Ectodermal cell (in vitro differentiated cells): ENCODE data around the gene OR5I1. TPM values are rescaled to one million over a fixed set of nuclear protein-coding genes. Genes with fewer than 3 reads are reported as not detected.

Source experiments
- H3K27ac ChIP-seq: 2 replicates; pipeline ENCODE4 v1.7.0; 2013; ENCODE audit warnings: mild to moderate bottlenecking, low read depth, low read length; ENCODE audit not compliant: insufficient read depth, poor library complexity, severe bottlenecking
- H3K27me3 ChIP-seq: 2 replicates; pipeline ENCODE4 v1.7.0; 2013; ENCODE audit warnings: mild to moderate bottlenecking, low read length; ENCODE audit not compliant: insufficient read depth, control insufficient read depth, poor library complexity, severe bottlenecking
- H3K36me3 ChIP-seq: one replicate; pipeline ENCODE4 v1.7.0; 2013; ENCODE audit warnings: low read length; ENCODE audit not compliant: control insufficient read depth, insufficient read depth
- H3K4me1 ChIP-seq: one replicate; pipeline ENCODE4 v1.7.0; 2013; ENCODE audit warnings: low read length; ENCODE audit not compliant: control insufficient read depth, insufficient read depth
- H3K4me3 ChIP-seq: 2 replicates; pipeline ENCODE4 v1.7.0; 2013; ENCODE audit warnings: low read depth, low read length, control low read depth; ENCODE audit not compliant: insufficient read depth
- H3K9me3 ChIP-seq: 2 replicates; pipeline ENCODE4 v1.7.0; 2013; ENCODE audit warnings: mild to moderate bottlenecking, low read length, moderate library complexity; ENCODE audit not compliant: control insufficient read depth
- WGBS, 2 experiments: methylation state at CpG; one replicate each; pipeline ENCODE4 v1.1.7; 2013; ENCODE audit warnings: missing lambda C conversion rate in 2 of 2; 5-methylcytosine and 5-hydroxymethylcytosine counted together
- polyA plus RNA-seq, 4 experiments: library from polyadenylated mRNA; stranded (reverse); fragments of 50-300 nt; gene quantifications; one replicate each; pipeline ENCODE4 v1.2.3, GENCODE V29; 2013

Gene OR5I1
- not detected for polyA plus RNA-seq (2013, experiment 1 of 4)
- not detected for polyA plus RNA-seq (2013, experiment 2 of 4)
- not detected for polyA plus RNA-seq (2013, experiment 3 of 4)
- not detected for polyA plus RNA-seq (2013, experiment 4 of 4)

DNA sequence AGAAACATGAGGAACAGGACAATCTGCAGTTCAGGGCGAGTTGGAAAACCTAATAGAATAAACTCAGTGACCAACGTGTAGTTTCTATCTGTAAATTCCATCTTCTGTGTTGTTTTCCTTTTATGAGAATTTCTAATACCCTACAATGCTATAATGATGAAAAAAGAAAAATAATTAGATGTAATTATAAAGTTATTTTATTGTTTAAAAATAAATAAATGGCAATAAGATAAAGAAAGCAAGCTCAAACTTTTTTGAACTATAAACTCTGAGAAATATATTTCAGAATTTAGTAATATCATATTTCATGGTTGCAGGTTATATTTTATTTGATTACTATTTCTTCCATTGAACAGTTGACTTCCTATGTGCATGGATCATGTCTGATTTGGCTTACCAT lies at the start of gene OR5I1:
TSS of gene OR5I1 (minus strand) at position 101 of the 400 bp plus-strand sequence. CDS start at position 101, 0 bp downstream.
- Histone ChIP-seq H3K4me3 (no peak within 1 kb of the TSS), H3K27ac (no peak within 1 kb of the TSS), H3K27me3 (no peaks in the 10 kb centered on the region), H3K4me1 (no peaks in the 10 kb centered on the region), H3K9me3 (no peaks in the 10 kb centered on the region), H3K36me3 (no peaks in the 10 kb centered on the region)
- 71 to 94% methylated on average over 2 of the region's 2 CpGs for WGBS, 2 experiments

- Histone ChIP-seq H3K27ac (no peak overlapping the region), H3K27me3 (no peaks in the 10 kb centered on the region), H3K9me3 (no peaks in the 10 kb centered on the region), H3K4me1 (no peaks in the 10 kb centered on the region), H3K36me3 (no peaks in the 10 kb centered on the region), H3K4me3 (no peak overlapping the region)
- WGBS, 2 experiments: 89 to 95% methylated on average over 3 of the region's 3 CpGs
Observed at GRCh38 chr11:55970935-55971334, 34.7 kb upstream of the OR5I1 start.

DNA sequence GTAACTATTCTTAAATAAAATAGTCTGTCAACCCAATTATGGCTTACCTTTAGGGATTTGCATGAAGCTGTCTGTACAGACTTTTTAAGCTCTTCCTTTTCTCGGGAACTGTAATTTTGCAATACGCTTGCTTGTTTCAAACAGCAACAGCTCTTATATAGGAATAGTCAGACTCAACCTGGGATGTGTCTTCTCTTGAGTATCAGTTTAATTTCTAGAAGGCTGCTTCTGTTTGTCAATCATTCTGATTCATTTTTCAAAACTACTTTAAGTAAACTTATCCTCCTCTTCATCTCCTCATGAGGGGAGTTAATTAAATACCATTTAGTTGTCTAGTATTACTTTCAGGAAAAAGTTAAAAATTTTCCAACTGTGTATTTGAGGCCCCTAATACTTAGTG lies 33.6 kb upstream of the OR5I1 start, which contains the start of gene OR10AG1:
TSS of gene OR10AG1 (minus strand) at position 101 of the 400 bp plus-strand sequence. CDS start at position 63, 38 bp downstream.
- Histone ChIP-seq H3K27me3 (no peaks in the 10 kb centered on the region), H3K4me3 (no peak within 1 kb of the TSS), H3K36me3 (no peaks in the 10 kb centered on the region), H3K9me3 (no peaks in the 10 kb centered on the region), H3K4me1 (no peaks in the 10 kb centered on the region), H3K27ac (no peak within 1 kb of the TSS)
- 97 to 100% methylated on average over 2 of the region's 2 CpGs for WGBS, 2 experiments

GRCh38 chr11:55967914-55968313 lies 31.7 kb upstream of the OR5I1 start:
- H3K27me3 ChIP-seq: no peaks in the 10 kb centered on the region
- H3K9me3 ChIP-seq: no peaks in the 10 kb centered on the region
- H3K27ac ChIP-seq: no peak overlapping the region
- no peaks in the 10 kb centered on the region for H3K36me3 ChIP-seq
- no peak overlapping the region for H3K4me3 ChIP-seq
- 94 to 97% methylated on average over 5 of the region's 5 CpGs for WGBS, 2 experiments
- no peaks in the 10 kb centered on the region for H3K4me1 ChIP-seq

GRCh38 chr11:55966391-55966790 lies 30.2 kb upstream of the OR5I1 start:
- Histone ChIP-seq H3K9me3 (no peaks in the 10 kb centered on the region), H3K27me3 (no peaks in the 10 kb centered on the region), H3K4me3 (no peak overlapping the region), H3K27ac (no peak overlapping the region), H3K4me1 (no peaks in the 10 kb centered on the region), H3K36me3 (no peaks in the 10 kb centered on the region)
- WGBS, 2 experiments: 39 to 78% methylated on average over 2 of the region's 2 CpGs

- 94 to 98% methylated on average over 2 to 4 of the region's 4 CpGs for WGBS, 2 experiments
- H3K27ac ChIP-seq: no peak overlapping the region
- H3K4me3 ChIP-seq: no peak overlapping the region
- H3K4me1 ChIP-seq: no peaks in the 10 kb centered on the region
- no peaks in the 10 kb centered on the region for H3K36me3 ChIP-seq
- H3K9me3 ChIP-seq: no peaks in the 10 kb centered on the region
- H3K27me3 ChIP-seq: no peaks in the 10 kb centered on the region
Observed at GRCh38 chr11:55956521-55956920, 20.3 kb upstream of the OR5I1 start.

DNA sequence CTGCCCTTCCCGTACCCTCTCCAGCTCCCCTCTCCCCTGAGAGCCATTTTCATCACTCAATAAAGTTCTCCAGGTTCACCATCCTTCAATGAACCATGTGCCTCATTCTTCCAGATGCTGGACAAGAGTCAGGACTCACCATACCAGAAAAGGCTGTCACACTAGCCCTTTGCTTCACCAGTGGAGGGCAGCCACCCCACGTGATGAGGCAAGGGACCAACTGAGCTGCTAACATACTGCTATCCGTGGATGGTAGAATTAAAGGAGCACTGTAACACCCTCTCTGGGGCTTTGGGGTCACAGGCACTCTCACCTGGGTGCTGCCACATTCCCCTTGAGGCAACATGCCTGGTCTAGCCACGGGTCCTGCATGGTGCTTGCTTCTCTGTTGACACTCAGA lies 13.1 kb upstream of the OR5I1 start:
- Histone ChIP-seq H3K4me1 (no peaks in the 10 kb centered on the region), H3K27me3 (no peaks in the 10 kb centered on the region), H3K27ac (no peak overlapping the region), H3K4me3 (no peak overlapping the region), H3K36me3 (no peaks in the 10 kb centered on the region), H3K9me3 (no peaks in the 10 kb centered on the region)
- 81 to 83% methylated on average over 4 of the region's 4 CpGs for WGBS, 2 experiments

GRCh38 chr11:55942785-55943392 lies 6.7 kb upstream of the OR5I1 start:
- Histone ChIP-seq H3K4me3 (no peak overlapping the region), H3K27me3 (no peaks in the 10 kb centered on the region), H3K36me3 (no peaks in the 10 kb centered on the region), H3K27ac (no peak overlapping the region), H3K9me3 (no peaks in the 10 kb centered on the region), H3K4me1 (no peaks in the 10 kb centered on the region)
- 8 to 12% methylated on average over 1 of the region's 3 CpGs for WGBS, 2 experiments

- Histone ChIP-seq H3K9me3 (peaks cover 2% of the 10 kb centered on the region), H3K27ac (no peak overlapping the region), H3K36me3 (no peaks in the 10 kb centered on the region), H3K4me1 (no peaks in the 10 kb centered on the region), H3K27me3 (no peaks in the 10 kb centered on the region), H3K4me3 (no peak overlapping the region)
- 85 to 87% methylated on average over 5 of the region's 5 CpGs for WGBS, 2 experiments
Observed at GRCh38 chr11:55920537-55920936, 15.7 kb downstream of the OR5I1 start.

DNA sequence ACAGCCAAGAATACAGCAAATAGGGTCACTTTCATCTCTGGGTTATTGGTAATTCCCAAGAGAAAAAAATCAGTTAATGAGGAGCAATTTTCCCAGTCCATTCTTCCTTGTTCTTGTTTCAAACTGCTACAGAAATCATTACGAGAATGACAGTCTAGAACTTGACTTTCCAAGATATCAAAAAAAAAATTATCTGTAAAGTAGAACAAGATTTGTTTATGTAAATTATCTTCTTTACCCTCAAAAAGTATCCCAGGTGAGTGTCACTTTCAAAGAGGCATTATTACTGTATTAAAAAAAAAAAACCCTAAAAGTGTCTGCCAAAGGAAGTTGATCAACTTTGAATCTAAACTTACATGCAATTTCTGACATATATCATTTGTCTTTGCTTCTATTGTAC lies 21.7 kb downstream of the OR5I1 start, which contains the start of gene OR5W2:
TSS of gene OR5W2 (minus strand) at position 101 of the 400 bp plus-strand sequence. CDS start at position 101, 0 bp downstream.
- H3K9me3 ChIP-seq: peaks cover 4% of the 10 kb centered on the region
- H3K27me3 ChIP-seq: no peaks in the 10 kb centered on the region
- no peak within 1 kb of the TSS for H3K27ac ChIP-seq
- H3K4me3 ChIP-seq: no peak within 1 kb of the TSS
- WGBS, 2 experiments: no CpG with 5 or more reads among the region's 1 CpG
- H3K4me1 ChIP-seq: no peaks in the 10 kb centered on the region
- H3K36me3 ChIP-seq: no peaks in the 10 kb centered on the region
